ENCODE measurements around the gene MICU1.

GRCh38 chr10:72564596-72564995, 61.3 kb downstream of the MICU1 start:
- TF ChIP-seq CTCF (IDR thresholded peaks at IDR 0.05) (no peak), POLR2A (IDR thresholded peaks at IDR 0.05) (no peak)
